DND-41 (cell line): ENCODE data around the gene ANK3.

Source experiments
- CTCF ChIP-seq: IDR thresholded peaks from 2 replicates; pipeline ENCODE4 v1.5.1; 2012; ENCODE audit warnings: borderline replicate concordance, low read length, moderate library complexity, mild to moderate bottlenecking; ENCODE audit not compliant: poor library complexity, severe bottlenecking; ENCODE audit errors: extremely low read depth
- EZH2 ChIP-seq: IDR thresholded peaks from 3 replicates; pipeline ENCODE4 v1.6.1; 2012; ENCODE audit warnings: borderline replicate concordance, low read depth, mild to moderate bottlenecking, moderate library complexity, low read length, inconsistent platforms; ENCODE audit not compliant: severe bottlenecking

GRCh38 chr10:60122190-60122589 is 267.5 kb downstream of the ANK3 start:
- TF ChIP-seq CTCF (no peak), EZH2 (no peak)
